Measurements from ENCODE around the gene CRYGB. TPM values are rescaled to one million over a fixed set of nuclear protein-coding genes. Genes with fewer than 3 reads are reported as not detected.
"Not testable (repeated sequence)": the region's sequence is repeated elsewhere in the genome, so short reads cannot be mapped to it uniquely, and the experiment has no call there.

The CRYGB gene
- total RNA-seq, 1 donor, result not detected

DNA sequence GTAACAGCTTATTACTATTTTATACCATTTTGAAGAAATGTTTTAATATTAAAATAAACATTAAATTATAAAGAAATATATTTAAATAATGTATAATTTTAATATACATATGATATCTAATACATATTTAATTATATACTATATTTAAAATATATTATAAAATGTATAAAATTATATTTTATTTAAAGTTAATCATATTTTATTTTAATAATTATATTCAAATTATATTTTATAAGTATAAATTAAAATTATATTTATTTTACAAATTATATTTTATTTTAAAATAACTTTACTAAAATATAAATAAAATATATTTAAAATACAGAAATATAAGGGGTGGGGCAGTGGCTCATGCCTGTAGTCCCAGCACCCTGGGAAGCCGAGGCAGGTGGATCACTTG, 23.7 kb downstream of the CRYGB start:
- TF ChIP-seq, protein P1, sequence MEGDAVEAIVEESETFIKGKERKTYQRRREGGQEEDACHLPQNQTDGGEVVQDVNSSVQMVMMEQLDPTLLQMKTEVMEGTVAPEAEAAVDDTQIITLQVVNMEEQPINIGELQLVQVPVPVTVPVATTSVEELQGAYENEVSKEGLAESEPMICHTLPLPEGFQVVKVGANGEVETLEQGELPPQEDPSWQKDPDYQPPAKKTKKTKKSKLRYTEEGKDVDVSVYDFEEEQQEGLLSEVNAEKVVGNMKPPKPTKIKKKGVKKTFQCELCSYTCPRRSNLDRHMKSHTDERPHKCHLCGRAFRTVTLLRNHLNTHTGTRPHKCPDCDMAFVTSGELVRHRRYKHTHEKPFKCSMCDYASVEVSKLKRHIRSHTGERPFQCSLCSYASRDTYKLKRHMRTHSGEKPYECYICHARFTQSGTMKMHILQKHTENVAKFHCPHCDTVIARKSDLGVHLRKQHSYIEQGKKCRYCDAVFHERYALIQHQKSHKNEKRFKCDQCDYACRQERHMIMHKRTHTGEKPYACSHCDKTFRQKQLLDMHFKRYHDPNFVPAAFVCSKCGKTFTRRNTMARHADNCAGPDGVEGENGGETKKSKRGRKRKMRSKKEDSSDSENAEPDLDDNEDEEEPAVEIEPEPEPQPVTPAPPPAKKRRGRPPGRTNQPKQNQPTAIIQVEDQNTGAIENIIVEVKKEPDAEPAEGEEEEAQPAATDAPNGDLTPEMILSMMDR (IDR thresholded peaks at IDR 0.05; ENCODE audit: insufficient read depth, low read depth, low read length), result no peak

DNA sequence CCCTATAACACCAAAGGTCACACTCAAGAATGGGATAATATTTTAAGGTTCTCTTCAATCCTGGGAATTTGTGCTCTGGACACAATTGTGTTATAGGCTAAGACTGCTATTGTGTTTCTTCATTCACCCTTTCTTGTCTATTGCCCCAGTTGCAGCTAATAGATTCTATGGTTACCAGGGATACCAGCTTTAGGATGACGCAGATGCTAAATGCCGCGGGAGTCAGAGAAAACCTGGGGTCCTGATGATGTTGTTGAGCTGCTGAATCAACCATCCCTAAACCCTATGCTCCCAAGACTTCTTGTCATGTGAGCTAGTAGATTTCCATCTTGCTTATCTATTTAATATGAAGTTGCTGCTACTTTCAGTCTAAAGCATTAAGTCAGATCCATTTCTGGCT, 27.0 kb downstream of the CRYGB start:
- H3K4me3 ChIP-seq (ENCODE audit: low read depth, low read length), result no peak overlapping the region
- no peak for DNase-seq (ENCODE audit: low read depth)
- TF ChIP-seq, protein P1 (IDR thresholded peaks at IDR 0.05; ENCODE audit: insufficient read depth, low read depth, low read length), result no peak

More for the DNA sequence above, 23.7 kb downstream of the CRYGB start:
- no peak for DNase-seq (ENCODE audit: low read depth)
- H3K4me3 ChIP-seq (ENCODE audit: low read depth, low read length), result no peak overlapping the region

DNA sequence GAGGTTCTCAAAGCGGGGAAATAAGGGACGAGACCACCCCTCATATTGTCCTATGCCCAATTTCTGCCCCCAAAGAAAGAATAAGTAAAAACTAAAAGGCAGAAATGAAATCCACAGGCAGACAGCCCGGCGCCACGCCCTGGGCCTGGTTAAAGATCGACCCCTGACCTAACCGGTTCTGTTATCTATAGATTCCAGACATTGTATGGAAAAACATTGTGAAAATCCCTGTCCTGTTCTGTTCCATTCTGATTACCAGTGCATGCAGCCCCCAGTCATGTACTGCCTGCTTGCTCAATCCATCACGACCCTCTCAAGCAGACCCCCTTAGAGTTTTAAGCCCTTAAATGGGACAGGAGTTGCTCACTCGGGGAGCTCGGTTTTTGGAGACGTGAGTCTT, 28.6 kb downstream of the CRYGB start:
- not testable (repeated sequence) for H3K4me3 ChIP-seq (ENCODE audit: low read depth, low read length); DNase-seq (ENCODE audit: low read depth)

DNA sequence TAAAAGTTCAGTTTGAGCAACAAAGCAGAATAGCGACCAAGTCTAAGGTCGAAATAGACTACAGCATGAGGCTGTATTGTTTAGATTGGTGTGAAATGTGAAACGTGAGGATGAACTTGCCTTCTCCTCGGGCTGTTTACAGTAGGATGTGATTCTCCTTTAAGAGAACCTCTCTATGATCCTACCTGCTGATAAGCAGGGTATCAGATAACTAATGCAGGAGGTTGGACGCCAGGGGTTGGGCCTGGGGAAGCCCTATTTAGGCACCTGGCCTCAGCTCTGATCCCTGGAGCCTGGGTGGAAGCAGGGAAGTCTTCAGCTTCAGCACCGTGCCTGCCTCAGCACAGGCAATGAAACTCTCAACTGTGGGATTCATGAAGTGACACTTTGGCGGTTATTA, 33.0 kb downstream of the CRYGB start:
- DNase-seq (ENCODE audit: low read depth), result no peak
- no peak overlapping the region for H3K4me3 ChIP-seq (ENCODE audit: low read depth, low read length)
- TF ChIP-seq, protein P1 (IDR thresholded peaks at IDR 0.05; ENCODE audit: insufficient read depth, low read depth, low read length), result no peak

DNA sequence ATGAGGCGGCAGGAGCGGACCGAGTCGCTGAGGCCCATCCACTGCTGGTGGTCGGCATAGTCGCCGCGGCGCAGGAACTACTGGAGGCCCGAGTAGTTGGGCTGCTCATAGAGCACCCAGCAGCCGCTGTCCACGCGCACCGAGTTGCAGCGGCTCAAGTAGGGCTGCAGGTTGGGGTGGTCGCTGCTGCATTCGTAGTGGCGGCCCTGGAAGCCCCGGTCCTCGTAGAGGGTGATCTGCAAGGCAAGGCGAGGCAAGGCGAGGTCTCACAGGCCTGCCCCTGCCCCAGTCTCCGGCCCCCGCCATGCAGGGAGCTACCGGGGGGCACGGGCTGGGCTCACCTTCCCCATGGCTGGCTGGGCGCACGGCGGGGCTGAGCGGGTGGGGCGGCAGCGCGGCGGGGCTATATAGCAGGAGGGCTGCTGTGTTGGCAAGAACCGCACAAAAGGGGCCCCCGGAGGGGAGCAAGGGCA, 33.6 kb downstream of the CRYGB start:
- not testable (repeated sequence) for H3K4me3 ChIP-seq (ENCODE audit: low read depth, low read length); DNase-seq (ENCODE audit: low read depth)

DNA sequence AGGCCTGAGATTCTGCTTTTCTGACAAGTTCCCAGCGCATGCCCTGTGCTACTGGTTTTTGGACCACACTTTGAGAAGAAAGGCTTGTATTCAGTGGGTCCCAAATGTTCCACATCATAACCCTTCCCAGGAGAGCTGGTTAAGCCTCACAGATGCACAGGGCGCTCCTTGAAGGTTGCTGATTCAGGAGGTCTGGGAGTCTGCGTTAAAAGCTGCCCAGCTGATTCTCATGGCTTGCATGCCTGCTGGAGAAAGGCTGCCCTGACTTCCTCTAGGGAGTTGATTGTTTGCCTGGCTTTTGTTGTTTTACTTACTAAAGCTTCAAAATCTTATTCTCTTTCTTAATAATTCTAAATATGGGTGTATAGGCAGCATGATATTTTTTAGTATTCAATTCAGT, 42.3 kb downstream of the CRYGB start:
- TF ChIP-seq, protein P1 (IDR thresholded peaks at IDR 0.05; ENCODE audit: insufficient read depth, low read depth, low read length), result no peak
- H3K4me3 ChIP-seq (ENCODE audit: low read depth, low read length), result no peak overlapping the region
- DNase-seq (ENCODE audit: low read depth), result no peak

DNA sequence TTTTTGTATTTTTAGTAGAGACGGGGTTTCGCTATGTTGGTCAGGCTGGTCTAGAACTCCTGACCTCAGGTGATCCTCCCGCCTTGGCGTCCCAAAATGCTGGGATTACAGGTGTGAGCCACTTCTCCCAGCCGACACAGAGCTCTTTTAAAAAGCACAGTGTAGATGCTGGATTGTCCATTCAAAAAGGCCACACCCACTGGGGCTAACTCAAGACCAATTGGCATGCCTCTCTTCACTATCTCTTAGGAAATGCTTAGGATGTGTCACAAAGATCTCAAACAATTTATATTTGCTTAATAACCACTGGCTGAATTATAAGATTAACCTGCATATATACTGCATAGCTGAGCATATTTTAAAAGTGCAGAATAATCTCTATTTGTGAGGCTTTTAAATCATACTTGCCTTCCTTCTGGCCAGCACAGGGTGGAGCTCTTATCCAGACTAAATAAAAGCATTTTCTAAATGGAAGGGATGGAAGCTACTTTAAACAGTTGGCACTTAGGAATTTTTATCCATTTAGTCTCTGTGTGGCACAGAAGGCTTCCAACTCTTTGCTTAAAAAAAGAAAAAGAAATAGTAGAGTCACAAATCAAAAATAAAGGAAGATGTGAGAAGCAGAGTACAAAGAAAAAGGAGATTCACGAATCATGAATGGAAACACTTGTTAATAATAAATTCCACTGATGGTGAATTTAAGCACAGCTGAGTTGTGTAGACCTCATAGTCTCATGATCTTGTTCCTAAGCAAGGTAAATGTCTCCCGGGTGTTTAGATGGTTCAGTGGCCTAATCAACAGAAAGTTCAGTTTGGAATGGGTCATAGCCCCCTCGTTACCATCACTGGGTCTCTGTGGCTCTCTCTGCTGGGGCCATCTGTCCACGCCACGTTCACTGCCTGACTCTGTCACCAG, 44.0 kb downstream of the CRYGB start:
- peak; percentile 30 for DNase-seq (ENCODE audit: low read depth)
- H3K4me3 ChIP-seq (ENCODE audit: low read depth, low read length), result no peak overlapping the region
- TF ChIP-seq, protein P1 (IDR thresholded peaks at IDR 0.05; ENCODE audit: insufficient read depth, low read depth, low read length), result peak; percentile 32
